ACC112 (cell line): ENCODE data around the gene PEAK1.

Source experiments
- H2AFZ ChIP-seq: fragments of 200-600 bp; sonication (generic); one replicate; pipeline ENCODE4 v1.6.0; 2017; ENCODE audit warnings: antibody characterized with exemption, low read length; ENCODE audit not compliant: unreplicated experiment
- H3K27ac ChIP-seq: fragments of 200-600 bp; sonication (generic); 2 replicates; pipeline ENCODE4 v1.5.1; 2014; ENCODE audit warnings: low read depth, mild to moderate bottlenecking, antibody characterized with exemption, low read length, moderate library complexity
- H3K27me3 ChIP-seq: fragments of 200-600 bp; sonication (generic); 2 replicates; pipeline ENCODE4 v1.6.1; 2014; ENCODE audit warnings: mild to moderate bottlenecking, antibody characterized with exemption, low read length, moderate library complexity, mixed read lengths; ENCODE audit not compliant: insufficient read depth
- H3K36me3 ChIP-seq: fragments of 200-600 bp; sonication (generic); 2 replicates; pipeline ENCODE4 v1.6.1; 2016; ENCODE audit warnings: mild to moderate bottlenecking, antibody characterized with exemption, low read length, moderate library complexity, mixed read lengths; ENCODE audit not compliant: insufficient read depth
- H3K4me1 ChIP-seq: fragments of 200-600 bp; sonication (generic); one replicate; pipeline ENCODE4 v1.6.1; 2016; ENCODE audit warnings: low read length, mixed read lengths; ENCODE audit not compliant: insufficient read depth, unreplicated experiment, control insufficient read depth
- H3K4me3 ChIP-seq: fragments of 200-600 bp; sonication (generic); 2 replicates; pipeline ENCODE4 v1.5.1; 2014; ENCODE audit warnings: mild to moderate bottlenecking, low read depth, low read length
- H3K79me2 ChIP-seq: fragments of 200-600 bp; sonication (generic); one replicate; pipeline ENCODE4 v1.6.0; 2016; ENCODE audit warnings: low read length; ENCODE audit not compliant: control insufficient read depth, unreplicated experiment, insufficient read depth

The PEAK1 gene

GRCh38 chr15:77118882-77119321, 301.0 kb downstream of the PEAK1 start:
- Histone ChIP-seq H3K27ac (peak overlapping the region; percentile 62), H3K79me2 (no peaks in the 10 kb centered on the region), H3K4me3 (peak overlapping the region; percentile 27; the same call in 1 of the 2 replicates), H3K27me3 (no peaks in the 10 kb centered on the region), H3K4me1 (peaks cover 21% of the 10 kb centered on the region), H2AFZ (no peak overlapping the region), H3K36me3 (no peaks in the 10 kb centered on the region)

GRCh38 chr15:77115179-77115578, 304.7 kb downstream of the PEAK1 start:
- Histone ChIP-seq H2AFZ (no peak overlapping the region), H3K79me2 (no peaks in the 10 kb centered on the region), H3K4me3 (no peak overlapping the region), H3K27ac (no peak overlapping the region), H3K36me3 (0 out of 2 replicates have a peak, but pooled peaks cover 6% of the 10 kb centered on the region), H3K4me1 (peaks cover 17% of the 10 kb centered on the region), H3K27me3 (no peaks in the 10 kb centered on the region)

GRCh38 chr15:77112838-77113504, 306.9 kb downstream of the PEAK1 start:
- 0 out of 2 replicates have a peak, but pooled peaks cover 6% of the 10 kb centered on the region for H3K36me3 ChIP-seq
- H3K4me3 ChIP-seq, result no peak overlapping the region
- no peak overlapping the region for H2AFZ ChIP-seq
- H3K27ac ChIP-seq, result no peak overlapping the region
- H3K79me2 ChIP-seq, result no peaks in the 10 kb centered on the region
- no peaks in the 10 kb centered on the region for H3K27me3 ChIP-seq
- peaks cover under 1% of the 10 kb centered on the region for H3K4me1 ChIP-seq

GRCh38 chr15:77111789-77112188, 308.1 kb downstream of the PEAK1 start:
- peaks cover 3% of the 10 kb centered on the region for H3K4me1 ChIP-seq
- H3K27me3 ChIP-seq, result no peaks in the 10 kb centered on the region
- H3K36me3 ChIP-seq, result 0 out of 2 replicates have a peak, but pooled peaks cover 6% of the 10 kb centered on the region
- H3K79me2 ChIP-seq, result no peaks in the 10 kb centered on the region
- no peak overlapping the region for H2AFZ ChIP-seq
- H3K27ac ChIP-seq, result no peak overlapping the region
- no peak overlapping the region for H3K4me3 ChIP-seq

GRCh38 chr15:77107531-77108355, 312.2 kb downstream of the PEAK1 start:
- Histone ChIP-seq H3K27me3 (no peaks in the 10 kb centered on the region), H3K36me3 (0 out of 2 replicates have a peak, but pooled peaks cover 6% of the 10 kb centered on the region), H3K4me3 (no peak overlapping the region), H3K79me2 (no peaks in the 10 kb centered on the region), H2AFZ (no peak overlapping the region), H3K27ac (no peak overlapping the region), H3K4me1 (peaks cover 3% of the 10 kb centered on the region)

- Histone ChIP-seq H3K36me3 (0 out of 2 replicates have a peak, but pooled peaks cover 3% of the 10 kb centered on the region), H3K79me2 (no peaks in the 10 kb centered on the region), H3K27me3 (no peaks in the 10 kb centered on the region), H3K4me3 (no peak overlapping the region), H3K27ac (no peak overlapping the region), H3K4me1 (peaks cover 3% of the 10 kb centered on the region), H2AFZ (no peak overlapping the region)
Measured at GRCh38 chr15:77107068-77107467, 312.8 kb downstream of the PEAK1 start.

GRCh38 chr15:77104155-77104554, 315.7 kb downstream of the PEAK1 start:
- Histone ChIP-seq H3K27ac (no peak overlapping the region), H3K27me3 (no peaks in the 10 kb centered on the region), H3K79me2 (no peaks in the 10 kb centered on the region), H3K4me3 (no peak overlapping the region), H2AFZ (no peak overlapping the region), H3K36me3 (no peaks in the 10 kb centered on the region), H3K4me1 (peaks cover 3% of the 10 kb centered on the region)

GRCh38 chr15:77099741-77100463, 320.0 kb downstream of the PEAK1 start:
- Histone ChIP-seq H3K4me1 (no peaks in the 10 kb centered on the region), H3K27ac (no peak overlapping the region), H3K79me2 (no peaks in the 10 kb centered on the region), H3K36me3 (no peaks in the 10 kb centered on the region), H2AFZ (no peak overlapping the region), H3K4me3 (no peak overlapping the region), H3K27me3 (no peaks in the 10 kb centered on the region)

GRCh38 chr15:77098572-77098971, 321.3 kb downstream of the PEAK1 start:
- Histone ChIP-seq H3K27me3 (no peaks in the 10 kb centered on the region), H3K27ac (no peak overlapping the region), H3K36me3 (no peaks in the 10 kb centered on the region), H3K4me1 (no peaks in the 10 kb centered on the region), H3K4me3 (no peak overlapping the region), H2AFZ (no peak overlapping the region), H3K79me2 (no peaks in the 10 kb centered on the region)

GRCh38 chr15:77097921-77098320, 322.0 kb downstream of the PEAK1 start:
- H3K79me2 ChIP-seq, result no peaks in the 10 kb centered on the region
- no peak overlapping the region for H3K27ac ChIP-seq
- no peak overlapping the region for H3K4me3 ChIP-seq
- H3K4me1 ChIP-seq, result no peaks in the 10 kb centered on the region
- H3K27me3 ChIP-seq, result no peaks in the 10 kb centered on the region
- no peak overlapping the region for H2AFZ ChIP-seq
- H3K36me3 ChIP-seq, result no peaks in the 10 kb centered on the region
